PC-9 (cell line): ENCODE measurements around the gene THAP7. TPM values are rescaled to one million over a fixed set of nuclear protein-coding genes. Genes with fewer than 3 reads are reported as not detected.

Experiments used
- BruUV-seq: library from RNA; stranded (reverse); fragments of 400-500 nt; replicated peaks from 2 replicates; lab custom pipeline; 2021; lab: Mats Ljungman, UMichigan
- CTCF ChIA-PET: fragments of 300-600 bp; sonication (Branson Sonifier 250); formaldehyde crosslinking; loops from one replicate; lab custom pipeline; 2022; ENCODE audit warnings: antibody characterized with exemption; lab: Charles Lee
- POLR2A ChIA-PET: fragments of 300-600 bp; sonication (Branson Sonifier 250); formaldehyde crosslinking; loops from one replicate; lab custom pipeline; 2022; ENCODE audit warnings: antibody characterized with exemption; ENCODE audit not compliant: unreplicated experiment; lab: Charles Lee
- DNase-seq, 2 experiments: peaks; one replicate each; pipeline versions ENCODE4 v3.0.0 to v3.0.0-alpha.2; 2015 to 2022; ENCODE audit warnings: mixed read lengths in 1 of 2
- H2AFZ ChIP-seq: fragments of 200-600 bp; sonication (generic); 2 replicates; pipeline ENCODE4 v1.8.1; 2017; ENCODE audit warnings: antibody characterized with exemption
- H3F3A ChIP-seq: fragments of 200-600 bp; sonication (generic); 2 replicates; pipeline ENCODE4 v1.8.1; 2017; ENCODE audit warnings: antibody characterized with exemption, mild to moderate bottlenecking, low read depth; ENCODE audit not compliant: insufficient read depth
- H3K27ac ChIP-seq: fragments of 200-600 bp; sonication (generic); 2 replicates; pipeline ENCODE4 v1.6.1; 2016; ENCODE audit warnings: mixed run types
- H3K27me3 ChIP-seq: fragments of 200-600 bp; sonication (generic); 2 replicates; pipeline ENCODE4 v1.6.1; 2016; ENCODE audit warnings: low read depth, mixed run types; ENCODE audit not compliant: insufficient read depth
- H3K36me3 ChIP-seq: fragments of 200-600 bp; sonication (generic); 2 replicates; pipeline ENCODE4 v1.6.1; 2016; ENCODE audit warnings: low read depth, mixed run types
- H3K4me1 ChIP-seq: fragments of 200-600 bp; sonication (generic); replicated peaks from 2 replicates; pipeline ENCODE4 v1.6.1; 2016; ENCODE audit warnings: mixed run types; ENCODE audit not compliant: insufficient read depth
- H3K4me2 ChIP-seq: fragments of 200-600 bp; sonication (generic); 2 replicates; pipeline ENCODE4 v1.6.1; 2017; ENCODE audit warnings: mixed run types
- H3K4me3 ChIP-seq: fragments of 200-600 bp; sonication (generic); 2 replicates; pipeline ENCODE4 v1.6.1; 2016; ENCODE audit warnings: mixed run types
- H3K79me2 ChIP-seq: fragments of 200-600 bp; sonication (generic); 2 replicates; pipeline ENCODE4 v1.6.1; 2017; ENCODE audit warnings: low read depth, mixed run types
- H3K9me2 ChIP-seq: fragments of 200-600 bp; sonication (generic); 2 replicates; pipeline ENCODE4 v1.8.1; 2017; ENCODE audit warnings: mild to moderate bottlenecking; ENCODE audit not compliant: insufficient read depth
- H3K9me3 ChIP-seq: fragments of 200-600 bp; sonication (generic); 2 replicates; pipeline ENCODE4 v1.8.1; 2016; ENCODE audit warnings: low read depth; ENCODE audit not compliant: insufficient read depth
- H4K20me1 ChIP-seq: fragments of 200-600 bp; sonication (generic); 2 replicates; pipeline ENCODE4 v1.8.1; 2017; ENCODE audit not compliant: insufficient read depth
- CTCF ChIP-seq: fragments of 200-600 bp; sonication (generic); conservative IDR thresholded peaks from 2 replicates; pipeline ENCODE4 v1.6.1; 2017; ENCODE audit warnings: mixed run types, antibody characterized with exemption, mild to moderate bottlenecking, moderate library complexity
- EZH2 ChIP-seq: fragments of 200-600 bp; sonication (generic); IDR thresholded peaks from 2 replicates; pipeline ENCODE4 v1.8.0; 2017; ENCODE audit warnings: antibody characterized with exemption, low read depth
- intact Hi-C: fragments of 100-400 bp; cut with micrococcal nuclease; formaldehyde crosslinking; loops from one replicate; pipeline ENCODE4 v1.10.0; 2022; ENCODE audit not compliant: unreplicated experiment
- total RNA-seq: library from RNA; stranded (reverse); gene quantifications from 2 replicates; pipeline ENCODE4 v1.2.3, GENCODE V29; 2021

THAP7 gene
- total RNA-seq, 1 experiment from 2014 or later = 17.0 TPM

GRCh38 chr22:20992456-20993303, 9.2 kb downstream of the THAP7 start:
- POLR2A ChIA-PET = no interaction called here
- DNase-seq = no peak
- TF ChIP-seq EZH2 = no peak
- no peak for TF ChIP-seq CTCF
- Histone ChIP-seq H4K20me1 (no peaks in the 10 kb centered on the region), H3K4me2 (no peak overlapping the region), H3K27me3 (no peaks in the 10 kb centered on the region), H3K79me2 (no peaks in the 10 kb centered on the region), H3K4me1 (no peaks in the 10 kb centered on the region), H3K27ac (no peak overlapping the region), H2AFZ (no peak overlapping the region), H3F3A (no peaks in the 10 kb centered on the region), H3K36me3 (no peaks in the 10 kb centered on the region), H3K9me2 (no peaks in the 10 kb centered on the region), H3K9me3 (no peaks in the 10 kb centered on the region), H3K4me3 (no peak overlapping the region)
- intact Hi-C loops = no loop called here
- CTCF ChIA-PET = no interaction called here
- BruUV-seq = no TSS peak

GRCh38 chr22:20992056-20992442, 9.9 kb downstream of the THAP7 start:
- Histone ChIP-seq H2AFZ (no peak overlapping the region), H3K27ac (no peak overlapping the region), H3K4me2 (no peak overlapping the region), H3K79me2 (no peaks in the 10 kb centered on the region), H4K20me1 (no peaks in the 10 kb centered on the region), H3F3A (no peaks in the 10 kb centered on the region), H3K9me2 (no peaks in the 10 kb centered on the region), H3K4me3 (no peak overlapping the region), H3K9me3 (no peaks in the 10 kb centered on the region), H3K27me3 (no peaks in the 10 kb centered on the region), H3K4me1 (no peaks in the 10 kb centered on the region), H3K36me3 (no peaks in the 10 kb centered on the region)
- BruUV-seq = no TSS peak
- CTCF ChIA-PET = no interaction called here
- TF ChIP-seq CTCF = no peak
- intact Hi-C loops = no loop called here
- DNase-seq = no peak
- POLR2A ChIA-PET = no interaction called here

GRCh38 chr22:20991252-20992055, 10.5 kb downstream of the THAP7 start:
- no peaks in the 10 kb centered on the region for H3K27me3 ChIP-seq
- no peak overlapping the region for H3K4me2 ChIP-seq
- DNase-seq = no peak
- H3K4me3 ChIP-seq = no peak overlapping the region
- H4K20me1 ChIP-seq = no peaks in the 10 kb centered on the region
- no TSS peak for BruUV-seq
- no peak overlapping the region for H3K27ac ChIP-seq
- H3K9me3 ChIP-seq = no peaks in the 10 kb centered on the region
- no peaks in the 10 kb centered on the region for H3K4me1 ChIP-seq
- no peaks in the 10 kb centered on the region for H3K79me2 ChIP-seq
- intact Hi-C loops = no loop called here
- no peak overlapping the region for H2AFZ ChIP-seq
- no peak for TF ChIP-seq CTCF
- no peak for TF ChIP-seq EZH2
- no peaks in the 10 kb centered on the region for H3F3A ChIP-seq
- ChIA-PET POLR2A (no interaction called here), CTCF (no interaction called here)
- H3K36me3 ChIP-seq = no peaks in the 10 kb centered on the region
- H3K9me2 ChIP-seq = no peaks in the 10 kb centered on the region
